HL-60/S4 (cell line): Measurements from ENCODE around the gene HSFX3.
"Not testable (repeated sequence)": the region's sequence is repeated elsewhere in the genome, so short reads cannot be mapped to it uniquely, and the experiment has no call there.

ENCODE experiments used
- in situ Hi-C: fragments of 300-500 bp; cut with MboI; formaldehyde crosslinking; loops from 2 replicates; pipeline ENCODE4 v1.14.3; 2022; ENCODE audit warnings: low sequenced_read_pairs

The HSFX3 gene, protein sequence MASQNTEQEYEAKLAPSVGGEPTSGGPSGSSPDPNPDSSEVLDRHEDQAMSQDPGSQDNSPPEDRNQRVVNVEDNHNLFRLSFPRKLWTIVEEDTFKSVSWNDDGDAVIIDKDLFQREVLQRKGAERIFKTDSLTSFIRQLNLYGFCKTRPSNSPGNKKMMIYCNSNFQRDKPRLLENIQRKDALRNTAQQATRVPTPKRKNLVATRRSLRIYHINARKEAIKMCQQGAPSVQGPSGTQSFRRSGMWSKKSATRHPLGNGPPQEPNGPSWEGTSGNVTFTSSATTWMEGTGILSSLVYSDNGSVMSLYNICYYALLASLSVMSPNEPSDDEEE

DNA sequence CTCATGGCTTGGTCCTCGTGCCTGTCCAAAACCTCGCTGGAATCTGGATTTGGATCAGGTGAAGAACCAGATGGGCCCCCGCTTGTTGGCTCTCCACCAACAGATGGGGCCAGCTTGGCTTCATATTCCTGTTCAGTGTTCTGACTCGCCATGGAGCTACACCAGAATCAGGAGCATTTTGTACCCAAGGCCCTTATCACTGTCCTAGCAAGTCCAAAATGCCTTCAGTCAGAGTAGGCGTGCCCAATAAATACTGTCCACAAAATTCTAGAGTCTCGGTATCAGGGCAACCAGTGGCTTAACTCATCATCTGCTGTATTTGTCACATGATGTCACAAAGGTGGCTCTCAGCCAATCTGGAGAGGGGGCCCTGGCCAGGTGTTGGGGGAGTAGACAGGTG is at the start of gene HSFX3:
Gene HSFX3 (minus strand): TSS at position 224 of the 400 bp plus-strand sequence. CDS start 72 bp downstream, at position 152.
- in situ Hi-C loops = not testable (repeated sequence)

DNA sequence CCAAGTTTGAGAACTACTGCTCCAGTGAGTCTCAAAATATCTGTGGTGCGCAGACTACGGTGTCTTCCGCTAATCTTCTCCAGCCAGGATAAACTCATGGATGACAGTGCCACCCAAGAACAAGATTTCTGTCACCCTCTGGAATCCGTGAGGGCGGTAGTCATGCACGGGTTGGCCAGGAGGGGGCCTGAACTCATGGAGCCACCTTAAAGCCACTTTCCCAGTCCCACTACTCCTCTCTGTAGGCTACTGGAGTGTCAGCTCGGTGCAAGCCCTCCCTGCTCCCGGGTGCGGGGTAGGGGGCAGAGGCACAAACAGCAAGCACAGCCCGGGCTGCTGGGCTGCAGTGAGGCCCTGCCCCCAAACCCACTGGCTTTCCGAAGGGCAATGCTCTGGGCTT is 48.9 kb upstream of the HSFX3 start:
- in situ Hi-C loops = not testable (repeated sequence)

DNA sequence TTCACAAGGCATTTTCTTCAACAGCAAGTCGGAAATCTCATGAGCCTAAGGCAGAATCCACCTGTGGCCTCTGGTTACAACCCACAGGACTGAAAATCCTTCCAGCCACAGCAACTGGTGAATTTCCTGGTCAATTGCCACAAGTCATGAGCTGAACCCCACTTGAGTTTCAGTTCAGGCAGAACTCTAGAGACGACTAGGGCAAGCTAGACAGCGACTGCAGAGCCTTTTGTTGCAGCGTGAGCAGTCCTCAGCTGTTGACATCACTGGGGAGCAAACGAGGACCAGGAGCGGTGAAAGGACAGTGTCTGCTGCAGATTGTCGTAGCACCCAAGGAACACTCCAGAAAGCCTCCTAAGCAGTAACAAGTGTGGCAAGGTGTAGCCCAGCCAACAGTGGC is 46.2 kb upstream of the HSFX3 start:
- in situ Hi-C loops = not testable (repeated sequence)

DNA sequence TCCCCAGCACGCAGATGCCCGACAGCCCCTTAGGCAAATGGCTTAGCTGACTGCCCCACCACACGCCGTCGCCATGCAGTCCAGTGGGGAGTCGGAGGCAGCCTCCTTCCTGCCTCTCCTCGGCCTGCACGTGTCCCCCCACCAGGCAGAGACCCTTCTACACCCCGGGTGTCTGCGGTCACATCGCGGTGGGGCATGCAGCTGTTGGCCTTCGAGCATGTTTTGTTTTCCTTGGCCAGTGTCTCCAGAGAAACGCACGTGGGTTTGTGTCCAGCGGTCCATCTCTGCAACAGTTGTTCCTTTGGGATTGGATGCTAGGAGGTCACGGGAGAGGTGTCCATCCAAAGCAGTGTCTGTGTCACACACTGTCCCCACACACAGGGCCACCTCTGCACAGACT is 45.5 kb upstream of the HSFX3 start, which contains the start of gene HSFX2:
Gene HSFX2 (minus strand): TSS at position 101 of the 400 bp plus-strand sequence. CDS start 614 bp downstream, outside the sequence.
- in situ Hi-C loops = not testable (repeated sequence)

DNA sequence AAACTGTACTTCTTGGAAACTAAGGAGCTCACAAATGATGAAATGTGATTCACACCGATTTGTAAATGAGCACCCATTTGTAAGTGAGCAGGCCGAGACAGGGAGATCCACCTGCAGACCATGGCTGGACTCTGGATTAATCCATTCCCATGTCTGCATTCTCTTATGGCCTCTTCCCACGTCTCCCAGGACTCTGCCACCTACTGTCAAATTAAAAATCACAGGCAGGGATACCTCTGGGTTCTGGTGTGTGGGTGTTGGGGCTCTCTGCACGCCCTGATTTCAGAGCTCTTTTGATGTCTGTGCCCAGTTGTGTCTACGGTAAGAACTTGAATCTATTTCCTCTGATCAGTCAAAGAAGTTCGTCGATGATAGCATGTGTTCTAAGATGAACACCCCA is 41.3 kb upstream of the HSFX3 start:
- in situ Hi-C loops = not testable (repeated sequence)

DNA sequence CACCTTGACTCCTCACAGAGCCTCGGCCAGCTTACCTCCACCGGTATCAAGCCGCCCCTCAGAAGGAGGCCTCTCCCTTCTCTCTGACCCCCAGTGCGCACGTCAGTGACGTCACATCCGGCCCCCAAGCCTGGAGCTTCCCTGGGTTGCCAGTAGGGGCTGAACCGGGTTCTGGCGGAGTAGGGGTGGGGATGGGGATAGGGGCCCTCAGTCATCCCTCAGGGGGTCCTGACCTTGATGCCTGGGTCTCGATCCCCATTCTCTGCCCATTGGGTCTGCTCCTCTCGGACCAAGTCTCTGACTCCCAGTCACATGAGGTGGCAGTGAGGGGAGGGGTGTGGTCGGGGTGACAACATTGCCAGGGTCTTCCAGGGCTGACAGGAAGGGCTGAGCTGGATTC is 37.6 kb upstream of the HSFX3 start, which contains the start of gene MAGEA9B:
Gene MAGEA9B (minus strand): TSS at position 101 of the 400 bp plus-strand sequence. CDS start 4,280 bp downstream, outside the sequence.
- in situ Hi-C loops = not testable (repeated sequence)

DNA sequence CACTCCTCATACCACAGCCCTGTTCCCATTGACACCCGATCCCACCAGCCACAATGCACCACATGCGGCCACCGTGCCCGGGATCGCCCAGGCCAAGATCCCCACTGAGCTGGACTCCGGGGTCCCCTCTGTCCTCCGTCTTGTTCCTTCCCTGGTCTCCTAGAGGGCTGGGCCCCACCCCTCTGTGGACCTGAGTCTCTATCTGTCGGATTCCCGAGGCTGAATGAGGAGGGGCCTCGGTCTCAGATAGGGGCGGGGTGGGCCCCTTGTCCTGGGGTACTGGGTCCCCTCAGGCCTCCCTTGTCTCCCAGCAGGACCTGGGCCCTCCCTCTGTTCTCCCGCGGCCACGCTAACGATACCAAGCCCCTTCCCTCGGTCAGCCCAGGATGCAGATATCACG is 35.9 kb upstream of the HSFX3 start:
- in situ Hi-C loops = not testable (repeated sequence)

DNA sequence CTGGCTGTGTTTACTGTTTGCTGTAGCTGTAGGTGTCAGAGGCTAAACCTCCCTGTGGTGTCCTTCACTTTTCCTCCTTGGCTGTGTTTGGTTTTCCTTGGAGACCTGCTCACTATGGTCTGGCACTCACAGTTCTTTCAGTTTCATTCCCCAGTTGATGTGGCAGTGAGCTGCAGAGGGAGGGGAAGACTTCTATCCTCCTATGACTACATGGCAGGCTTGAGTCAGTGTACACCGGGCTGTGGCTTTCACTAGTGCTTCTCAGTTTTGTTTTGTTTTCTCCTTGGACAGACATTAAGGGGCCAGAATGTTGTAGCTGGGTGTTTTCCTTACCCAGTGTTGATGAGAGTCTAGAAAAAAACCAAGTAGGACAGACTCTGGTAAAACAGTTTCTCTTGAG is 23.7 kb upstream of the HSFX3 start:
- in situ Hi-C loops = not testable (repeated sequence)

DNA sequence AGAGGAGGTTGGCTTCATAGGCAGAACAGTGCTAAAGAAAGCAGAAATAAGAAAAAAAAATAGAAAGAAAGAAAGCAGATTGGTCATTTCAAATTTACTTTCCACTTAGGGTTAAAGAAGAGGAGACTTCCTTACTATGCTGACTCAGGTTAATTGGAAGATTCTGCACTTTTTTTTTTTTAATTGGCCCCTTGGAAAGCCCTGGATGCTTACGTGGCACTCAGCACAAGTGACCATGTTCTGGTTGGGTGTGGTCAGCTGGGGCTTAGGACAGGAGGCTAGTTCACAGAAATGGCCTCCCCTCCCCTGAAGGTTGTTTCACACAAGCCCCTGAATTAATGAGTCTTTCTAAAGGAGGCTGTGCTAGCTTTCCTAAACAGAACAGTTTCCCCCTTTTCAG is 23.0 kb upstream of the HSFX3 start:
- in situ Hi-C loops = no loop called here

DNA sequence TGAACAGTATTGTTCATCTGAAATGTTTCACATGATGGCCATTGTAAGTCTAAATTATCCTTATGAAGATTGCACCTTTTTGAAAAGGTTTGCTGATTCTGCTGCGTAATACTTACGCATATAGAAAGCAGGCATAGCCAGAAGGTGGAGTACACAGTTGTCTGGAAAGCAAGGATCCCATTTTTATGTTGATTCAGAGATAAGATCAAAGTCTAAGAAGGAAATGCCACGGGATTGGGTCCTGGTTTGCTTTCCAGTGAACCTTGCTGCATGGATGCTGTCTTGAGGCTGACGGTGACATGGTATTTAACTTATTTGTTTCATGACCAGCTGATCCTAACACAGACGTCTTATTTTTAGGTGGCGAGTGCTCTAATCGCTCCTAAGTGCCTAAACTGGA is 22.0 kb upstream of the HSFX3 start:
- in situ Hi-C loops = no loop called here

DNA sequence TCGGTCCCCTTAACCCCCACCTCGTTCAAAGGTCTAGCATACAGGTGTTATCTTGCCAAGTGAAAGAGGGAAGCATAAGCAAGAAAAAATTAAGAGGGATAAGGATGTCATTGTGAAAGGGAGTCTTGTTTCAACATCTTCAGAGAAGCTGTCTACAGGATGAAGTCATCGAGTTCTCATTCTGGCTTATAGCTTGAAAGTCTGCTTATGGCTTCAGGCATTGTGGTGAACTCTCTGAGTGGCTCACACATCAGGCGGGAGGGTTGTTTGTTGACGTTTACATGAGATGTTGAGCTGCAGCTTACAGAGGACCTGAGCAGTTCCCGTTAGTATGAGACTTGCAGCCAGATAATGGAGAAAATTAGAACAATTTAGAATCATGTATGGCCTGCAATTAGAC is 20.9 kb upstream of the HSFX3 start:
- in situ Hi-C loops = no loop called here

DNA sequence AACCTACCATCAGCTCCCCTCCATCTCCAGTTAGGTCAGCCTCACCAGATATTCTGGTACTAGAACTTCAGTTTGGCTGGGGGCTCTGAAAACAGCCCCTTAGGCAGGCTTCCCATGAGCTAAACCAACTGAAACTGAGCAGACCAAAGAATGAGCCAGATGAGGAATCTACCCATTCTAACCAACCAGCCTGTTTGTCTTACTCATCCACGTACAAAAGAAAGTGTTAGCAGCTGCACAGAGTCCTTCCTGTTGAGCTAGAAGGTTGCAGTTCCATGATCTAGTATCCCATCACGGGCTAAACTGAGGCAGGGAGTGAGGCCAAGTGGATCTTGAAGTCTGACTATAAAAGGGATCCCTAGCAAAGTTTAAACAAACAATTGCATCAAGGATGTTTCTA is 20.0 kb upstream of the HSFX3 start:
- in situ Hi-C loops = no loop called here

DNA sequence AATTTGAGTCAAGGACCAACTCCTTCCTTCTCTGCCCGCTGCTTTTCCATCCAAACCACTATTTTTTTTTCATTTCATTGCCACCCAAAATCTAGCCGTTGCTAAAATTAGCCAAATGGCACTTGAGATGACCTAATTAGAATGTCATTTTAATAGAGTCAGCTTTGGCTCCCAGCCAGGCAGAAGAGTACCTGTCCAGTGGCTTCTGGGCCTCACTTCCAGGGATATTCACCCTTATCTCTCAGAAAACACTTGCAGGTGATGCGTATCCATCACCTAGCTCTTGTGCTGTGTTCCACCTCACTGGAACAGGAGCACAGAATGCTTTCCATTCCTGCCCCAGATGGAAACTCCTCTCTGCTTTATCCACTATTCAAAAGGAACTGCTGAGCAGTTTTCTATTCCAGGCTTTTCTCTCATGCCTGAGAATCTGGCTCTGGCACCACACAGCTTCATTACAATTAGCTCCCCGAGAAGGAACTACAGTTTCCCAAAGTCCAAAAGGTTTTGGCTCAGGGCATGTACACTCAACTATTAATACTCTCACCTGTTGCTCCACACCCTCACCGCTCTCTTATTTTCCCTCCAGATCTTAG is 19.1 kb upstream of the HSFX3 start:
- in situ Hi-C loops = no loop called here

DNA sequence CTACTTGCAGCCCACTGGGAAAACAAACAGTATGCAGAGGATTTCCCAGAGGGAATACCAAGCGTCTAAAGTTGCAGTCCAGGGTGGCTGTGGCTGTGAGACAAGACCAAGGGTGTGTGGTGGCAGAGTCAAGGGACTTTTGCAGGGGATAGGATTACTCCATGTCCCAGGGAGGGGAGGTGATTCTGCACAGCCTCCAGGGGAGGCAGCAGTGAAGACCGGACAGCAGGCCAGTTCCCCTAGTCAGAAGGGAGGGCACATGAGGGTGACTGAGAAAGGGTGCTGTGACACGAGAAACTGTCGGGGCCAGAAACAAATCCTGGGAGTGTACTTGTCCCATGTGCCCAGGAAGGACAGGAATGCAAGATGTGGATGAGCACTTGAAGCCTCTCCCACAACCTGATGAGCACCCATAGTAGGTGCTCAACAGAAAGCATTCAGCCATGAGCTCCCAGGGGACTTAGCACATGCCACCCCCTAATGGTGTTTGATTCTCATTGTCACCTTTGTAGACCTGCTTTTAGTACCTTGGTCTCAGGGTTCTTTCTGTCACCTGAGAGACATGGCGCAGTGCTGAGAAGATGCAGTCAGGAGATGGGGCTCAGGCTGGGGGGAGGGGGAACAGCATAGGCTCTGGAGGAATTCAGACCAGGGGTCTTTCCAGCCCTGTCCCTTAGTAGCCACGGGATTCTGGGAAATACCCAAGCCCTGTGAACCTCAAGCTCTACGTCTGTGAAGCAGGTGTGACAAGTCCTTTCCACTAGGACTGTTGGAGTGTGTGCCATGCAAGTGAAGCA is 18.1 kb upstream of the HSFX3 start:
- in situ Hi-C loops = no loop called here

DNA sequence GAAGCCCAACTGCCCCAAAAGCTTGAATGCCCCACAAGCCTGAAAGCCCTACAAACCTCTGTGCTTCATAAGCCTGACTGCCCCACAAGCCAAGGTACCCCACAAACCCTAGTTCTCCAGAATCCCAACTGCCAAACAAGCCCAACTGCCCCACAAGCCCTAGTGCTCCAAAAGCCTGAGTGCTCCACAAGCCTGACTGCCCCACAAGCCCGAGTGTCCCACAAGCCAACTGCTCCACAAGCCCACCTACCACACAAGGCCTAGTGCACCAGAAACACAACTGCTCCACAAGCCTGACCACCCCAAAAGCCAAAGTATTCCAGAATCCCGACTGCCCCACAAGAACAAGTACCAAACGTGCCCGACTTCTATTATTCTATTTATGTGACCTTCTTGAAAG is 13.6 kb upstream of the HSFX3 start:
- in situ Hi-C loops = no loop called here

DNA sequence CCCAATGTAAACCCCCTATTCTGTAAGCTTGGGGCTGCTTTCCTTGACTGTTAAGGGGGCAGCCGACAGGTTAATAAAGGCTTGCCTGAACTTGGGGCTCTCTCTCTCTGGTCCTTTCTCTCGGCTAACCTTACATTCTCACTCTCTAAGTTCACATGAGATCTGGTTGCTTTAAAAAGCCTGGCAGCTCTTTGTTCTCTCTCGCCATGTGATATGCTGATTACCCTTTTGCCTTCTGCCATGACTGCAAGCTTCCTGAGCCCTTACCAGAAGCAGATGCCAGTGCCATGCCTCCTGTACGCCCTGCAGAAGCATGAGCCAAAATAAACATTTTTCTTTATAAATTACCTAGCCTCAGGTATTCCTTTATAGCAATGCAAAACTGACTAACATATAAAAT is 5.5 kb upstream of the HSFX3 start:
- in situ Hi-C loops = not testable (repeated sequence)

DNA sequence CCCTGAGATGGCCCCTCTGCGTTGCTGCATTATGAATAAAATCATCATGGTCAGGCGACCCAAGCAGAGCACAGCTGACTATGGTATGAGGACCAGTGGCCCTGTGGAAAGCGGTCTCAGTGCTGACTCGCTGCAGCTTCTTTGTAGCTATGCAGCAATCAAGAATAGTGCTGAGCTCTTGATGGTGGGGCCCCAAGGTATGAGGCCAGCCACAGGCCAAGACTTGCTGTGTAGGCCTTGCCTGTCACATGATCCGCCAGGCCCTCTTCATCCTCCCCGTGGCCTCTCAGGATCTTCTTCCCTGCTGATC is 2.2 kb upstream of the HSFX3 start:
- in situ Hi-C loops = not testable (repeated sequence)

DNA sequence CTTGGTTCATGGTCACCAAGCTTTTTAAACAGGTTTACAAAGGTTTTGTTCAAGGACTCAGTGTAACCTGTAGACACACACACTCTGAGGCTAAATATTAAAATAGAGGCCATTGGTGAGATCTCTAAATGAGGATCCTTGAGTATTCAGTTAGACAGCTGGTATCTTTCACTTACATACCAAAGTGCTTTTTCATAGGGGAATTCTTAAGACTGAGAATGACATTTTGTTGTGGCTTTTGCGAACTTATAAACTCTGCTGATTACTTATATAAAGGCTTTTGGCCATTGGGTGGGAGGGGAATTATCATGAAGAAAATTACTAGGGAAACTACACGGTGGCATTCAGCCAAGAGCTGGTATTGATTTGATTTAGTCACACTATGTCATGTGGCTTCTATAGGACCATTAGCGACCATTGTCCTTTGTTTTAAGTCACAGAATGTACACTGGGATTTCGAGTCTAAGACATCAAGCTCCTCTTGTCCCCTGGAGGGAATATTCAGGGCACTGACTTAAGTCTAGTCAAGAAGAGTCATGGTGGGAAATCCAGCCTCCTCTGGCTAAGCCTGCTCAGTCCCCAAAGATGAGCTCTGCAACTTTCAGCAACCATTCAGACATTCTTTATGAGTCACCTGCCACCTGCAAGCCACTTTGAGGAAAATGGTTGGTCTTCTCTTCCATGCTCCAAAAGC is 1.7 kb upstream of the HSFX3 start:
- in situ Hi-C loops = not testable (repeated sequence)

DNA sequence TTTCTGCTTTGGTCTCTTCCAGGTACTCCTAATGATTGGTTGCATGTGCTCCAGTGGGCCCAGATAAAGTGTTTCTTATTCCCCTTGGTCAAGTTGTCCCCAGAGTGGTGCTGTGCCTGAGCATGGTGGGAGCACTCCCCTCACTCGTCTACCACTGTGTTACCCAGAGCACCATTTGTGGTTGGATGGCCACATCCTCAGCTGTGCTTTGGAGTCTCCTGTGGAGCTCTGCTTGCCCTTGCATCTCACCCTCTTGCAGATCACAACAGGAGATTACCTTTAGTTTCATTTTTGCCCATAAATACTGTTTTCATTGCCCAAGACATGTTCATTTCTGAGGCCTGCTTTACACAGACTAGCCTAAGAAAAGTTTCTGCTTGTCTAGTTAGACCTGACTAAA is 730 bp upstream of the HSFX3 start:
- in situ Hi-C loops = not testable (repeated sequence)

DNA sequence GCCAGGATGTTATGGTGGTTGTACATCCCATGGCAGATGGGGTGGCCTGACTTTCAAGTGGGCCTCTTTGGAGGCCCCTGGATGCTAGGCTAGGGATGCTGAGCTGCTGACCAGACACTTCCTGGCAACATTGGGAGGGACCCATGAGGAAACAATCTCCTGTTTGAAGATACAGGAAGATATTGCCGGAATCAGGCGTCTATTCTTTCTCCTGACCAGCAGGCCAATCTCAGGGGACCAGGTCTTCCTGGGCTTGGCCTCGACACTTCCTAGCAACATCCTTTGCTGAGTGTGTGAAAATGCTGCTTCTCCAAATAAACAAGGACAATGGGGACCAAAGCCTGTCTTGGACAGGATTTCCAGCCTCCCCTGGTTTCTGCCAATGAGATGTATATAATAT is 1.9 kb downstream of the HSFX3 start:
- in situ Hi-C loops = not testable (repeated sequence)

DNA sequence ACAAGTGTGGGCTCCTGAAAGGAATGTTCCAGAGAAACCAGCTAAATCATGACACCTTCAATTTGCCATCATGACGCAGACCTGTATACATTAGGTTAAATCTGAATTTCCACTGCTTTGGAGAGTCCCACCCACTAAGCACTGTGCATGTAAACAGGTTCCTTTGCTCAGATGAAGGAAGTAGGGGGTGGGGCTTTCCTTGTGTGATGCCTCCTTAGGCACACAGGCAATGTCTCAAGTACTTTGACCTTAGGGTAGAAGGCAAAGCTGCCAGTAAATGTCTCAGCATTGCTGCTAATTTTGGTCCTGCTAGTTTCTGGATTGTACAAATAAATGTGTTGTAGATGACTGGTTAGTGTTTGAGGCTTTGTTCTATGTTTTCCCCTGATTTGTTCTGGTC is 2.8 kb downstream of the HSFX3 start:
- in situ Hi-C loops = not testable (repeated sequence)
